Measurements from ENCODE around the gene KCNJ18. TPM values are rescaled to one million over a fixed set of nuclear protein-coding genes. Genes with fewer than 3 reads are reported as not detected.
"Not testable (repeated sequence)": the region's sequence is repeated elsewhere in the genome, so short reads cannot be mapped to it uniquely, and the experiment has no call there.

Gene KCNJ18
- total RNA-seq, result not detected
- long read RNA-seq, result 0 reads

DNA sequence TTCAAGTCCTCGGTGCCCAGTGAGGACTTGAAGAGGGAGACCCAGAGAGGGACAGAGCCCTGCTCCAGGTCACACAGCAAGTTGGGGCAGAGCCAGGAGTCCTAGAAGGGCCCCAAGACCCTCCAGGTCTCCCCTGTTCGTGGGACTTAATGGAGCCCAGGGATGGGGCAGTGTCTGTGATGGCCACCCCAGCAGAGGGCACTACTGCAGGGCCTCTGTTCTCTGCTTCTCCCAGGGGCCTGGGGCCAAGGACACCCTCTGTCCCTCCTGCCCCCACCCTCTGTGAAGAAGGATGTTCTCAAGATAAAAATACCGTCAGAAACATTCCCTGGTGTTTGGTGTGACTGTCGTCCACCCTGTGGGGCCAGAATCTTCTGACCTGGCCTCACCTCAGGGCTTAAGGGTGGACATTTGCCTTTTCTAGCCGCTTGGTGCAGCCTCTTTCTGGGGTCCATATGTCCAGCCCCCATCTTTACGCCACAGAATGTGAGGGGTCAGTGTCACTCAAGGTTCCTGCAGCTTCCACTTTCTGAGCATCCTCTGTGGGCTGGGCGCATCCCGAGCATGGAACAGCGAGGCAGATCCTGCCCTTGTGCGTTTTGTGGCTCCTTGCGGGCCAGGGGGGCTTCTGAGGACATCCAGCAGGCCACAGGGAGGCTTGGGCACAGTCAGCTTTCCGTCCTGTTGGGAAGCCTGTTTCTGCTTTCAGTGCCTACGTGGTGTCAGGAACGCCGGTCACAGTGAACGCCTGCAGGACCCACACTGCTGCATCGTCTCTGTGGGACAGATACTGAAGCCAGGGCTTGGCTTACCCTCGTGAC, at the start of gene KCNJ18:
Gene KCNJ18 (plus strand): TSS at position 641 of the 821 bp plus-strand sequence. CDS start 10,264 bp downstream, outside the sequence.
- H3K4me3 ChIP-seq; H3K9me3 ChIP-seq; H3K27me3 ChIP-seq (ENCODE audit: low read depth); H3K36me3 ChIP-seq; H3K4me1 ChIP-seq; intact Hi-C loops (cut with DNase I); H3K27ac ChIP-seq; DNase-seq; ATAC-seq: not testable (repeated sequence)

DNA sequence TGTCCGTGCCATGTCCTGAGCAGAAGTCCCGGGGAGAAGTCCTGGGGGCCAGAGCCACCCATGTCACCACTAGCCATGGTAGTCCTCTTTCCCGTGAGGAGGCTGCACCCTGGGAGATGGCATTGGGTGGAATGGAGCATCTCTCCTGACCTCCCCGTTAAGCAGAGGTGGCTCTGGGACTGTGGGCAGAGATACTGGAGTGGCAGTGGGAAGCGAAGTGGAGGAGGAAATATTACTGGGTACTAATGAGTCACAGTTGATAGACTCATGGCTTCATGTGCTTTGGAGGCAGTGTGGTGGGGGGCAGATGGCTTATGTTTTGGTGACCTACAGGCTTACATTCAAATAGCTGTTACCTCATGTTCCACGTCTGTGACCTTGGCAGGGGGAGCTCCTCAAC, 44.2 kb upstream of the KCNJ18 start:
- ATAC-seq; H3K36me3 ChIP-seq; H3K27me3 ChIP-seq (ENCODE audit: low read depth); intact Hi-C loops (cut with DNase I); H3K4me3 ChIP-seq; H3K9me3 ChIP-seq; H3K4me1 ChIP-seq; DNase-seq; H3K27ac ChIP-seq: not testable (repeated sequence)

DNA sequence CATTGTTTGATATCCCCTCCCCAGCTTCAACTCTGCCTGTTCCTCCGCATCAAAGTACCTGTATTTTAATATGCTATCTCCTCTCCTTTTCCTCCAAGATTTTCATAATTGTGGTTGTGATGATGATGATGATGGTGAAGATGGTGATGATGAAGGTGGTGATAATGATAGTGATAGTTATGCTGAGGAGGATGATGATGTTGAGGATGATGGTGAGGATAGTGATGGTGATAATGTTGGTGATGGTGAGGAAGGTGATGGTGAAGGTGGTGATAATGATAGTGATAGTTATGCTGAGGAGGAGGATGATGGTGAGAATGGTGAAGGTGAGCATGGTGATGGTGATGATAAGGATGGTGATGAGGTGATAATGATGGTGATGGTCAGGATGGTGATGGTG, 42.3 kb upstream of the KCNJ18 start:
- H3K27ac ChIP-seq; intact Hi-C loops (cut with DNase I); H3K27me3 ChIP-seq (ENCODE audit: low read depth); DNase-seq; ATAC-seq; H3K4me1 ChIP-seq; H3K4me3 ChIP-seq; H3K9me3 ChIP-seq; H3K36me3 ChIP-seq: not testable (repeated sequence)

DNA sequence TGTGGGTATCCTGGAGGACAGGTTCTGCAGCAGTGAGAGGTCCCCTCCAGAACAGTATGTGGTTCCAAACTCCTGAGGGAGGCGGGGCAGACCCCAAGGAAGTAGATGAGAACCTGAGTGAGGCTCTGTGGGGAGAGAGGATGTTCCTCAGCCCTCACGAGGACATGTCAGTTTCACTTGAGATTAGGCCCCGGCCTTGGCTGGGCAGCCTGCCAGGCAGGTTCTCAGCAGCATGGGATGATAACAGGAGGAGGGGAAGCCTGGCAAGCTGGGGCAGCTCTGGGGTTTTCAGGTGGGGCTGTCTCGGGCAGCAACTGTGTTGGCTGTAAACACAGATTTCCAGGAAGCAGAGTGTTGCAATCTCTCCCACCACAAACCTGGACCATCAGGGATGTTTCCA, 40.3 kb upstream of the KCNJ18 start:
- H3K9me3 ChIP-seq; H3K36me3 ChIP-seq; DNase-seq; H3K4me1 ChIP-seq; ATAC-seq; H3K27me3 ChIP-seq (ENCODE audit: low read depth); intact Hi-C loops (cut with DNase I); H3K27ac ChIP-seq; H3K4me3 ChIP-seq: not testable (repeated sequence)

- H3K36me3 ChIP-seq; ATAC-seq; H3K4me3 ChIP-seq; DNase-seq; intact Hi-C loops (cut with DNase I); H3K9me3 ChIP-seq; H3K27ac ChIP-seq; H3K4me1 ChIP-seq; H3K27me3 ChIP-seq (ENCODE audit: low read depth): not testable (repeated sequence)
These were observed 39.1 kb upstream of the KCNJ18 start for GRCh38 chr17:21653211-21653610.

DNA sequence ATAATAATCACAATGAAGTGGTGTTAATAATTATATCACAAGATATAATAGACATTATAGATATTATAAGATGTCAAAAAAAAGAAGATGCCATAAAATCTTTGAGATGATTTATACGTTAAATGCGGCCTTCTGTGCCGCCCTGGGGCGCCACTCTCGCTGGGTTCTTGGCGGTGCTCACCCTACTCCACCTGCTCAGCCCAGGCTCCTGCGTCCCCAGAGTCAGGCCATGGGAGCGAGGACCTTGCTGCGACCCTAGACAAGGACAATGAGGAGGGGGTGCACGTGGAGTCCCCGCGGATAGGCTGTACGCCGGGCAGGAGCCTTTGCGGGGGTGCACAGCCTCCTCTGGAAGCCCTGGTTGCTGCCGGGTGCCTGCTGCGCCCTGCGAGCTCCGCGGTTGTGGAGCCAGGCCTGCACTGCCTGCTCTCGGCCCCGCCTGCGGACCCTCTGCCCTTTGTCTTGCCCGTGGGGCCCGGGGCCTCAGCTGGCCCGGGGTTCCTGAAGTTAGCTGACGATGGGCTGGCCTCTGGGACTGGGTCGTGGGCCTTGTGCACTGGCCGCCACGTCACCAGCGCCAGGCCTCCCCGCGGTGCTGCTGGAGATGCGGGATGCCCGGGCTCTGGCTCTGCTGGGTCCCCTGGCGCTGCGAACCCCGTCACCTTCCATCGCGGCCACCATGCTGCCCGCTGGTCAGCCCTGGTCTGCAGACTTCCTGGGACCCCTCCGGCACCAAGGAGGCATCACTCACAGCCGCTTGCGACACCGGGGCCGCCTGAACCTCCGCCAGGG, 35.6 kb upstream of the KCNJ18 start:
- ATAC-seq; H3K27ac ChIP-seq; H3K4me3 ChIP-seq; intact Hi-C loops (cut with DNase I); H3K36me3 ChIP-seq; H3K27me3 ChIP-seq (ENCODE audit: low read depth); DNase-seq; H3K9me3 ChIP-seq; H3K4me1 ChIP-seq: not testable (repeated sequence)

GRCh38 chr17:21659635-21660034, 32.7 kb upstream of the KCNJ18 start:
- intact Hi-C loops (cut with DNase I); ATAC-seq: not testable (repeated sequence)

GRCh38 chr17:21661455-21661854, 30.9 kb upstream of the KCNJ18 start:
- ATAC-seq; H3K36me3 ChIP-seq; H3K27me3 ChIP-seq (ENCODE audit: low read depth); H3K9me3 ChIP-seq; intact Hi-C loops (cut with DNase I); H3K4me3 ChIP-seq; H3K4me1 ChIP-seq; DNase-seq; H3K27ac ChIP-seq: not testable (repeated sequence)

More at GRCh38 chr17:21659635-21660034, 32.7 kb upstream of the KCNJ18 start:
- H3K9me3 ChIP-seq; H3K4me3 ChIP-seq; H3K36me3 ChIP-seq; H3K4me1 ChIP-seq; H3K27ac ChIP-seq; H3K27me3 ChIP-seq (ENCODE audit: low read depth); DNase-seq: not testable (repeated sequence)

DNA sequence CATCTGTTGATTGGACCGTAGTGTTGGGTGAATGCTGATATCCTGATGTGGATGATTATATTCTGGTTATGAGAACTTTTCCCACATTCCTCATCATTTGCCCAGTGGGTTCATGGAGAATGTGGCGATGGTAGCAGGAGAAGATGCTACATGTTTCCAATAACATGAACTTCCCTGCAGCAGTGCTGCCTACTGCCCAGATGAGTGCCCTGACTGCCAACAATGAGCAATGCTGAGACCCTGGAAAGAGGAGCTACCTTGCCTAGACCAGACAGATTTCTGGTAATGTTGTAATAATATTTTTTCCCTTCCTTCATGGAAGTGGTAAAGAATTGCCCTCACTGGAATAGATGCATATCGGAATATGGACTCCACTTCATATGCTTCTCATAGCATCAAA, 29.2 kb upstream of the KCNJ18 start:
- H3K36me3 ChIP-seq; H3K27me3 ChIP-seq (ENCODE audit: low read depth); intact Hi-C loops (cut with DNase I); H3K27ac ChIP-seq; DNase-seq; H3K9me3 ChIP-seq; H3K4me1 ChIP-seq; H3K4me3 ChIP-seq; ATAC-seq: not testable (repeated sequence)

GRCh38 chr17:21663614-21664474, 28.5 kb upstream of the KCNJ18 start:
- H3K4me3 ChIP-seq; H3K27me3 ChIP-seq (ENCODE audit: low read depth); H3K4me1 ChIP-seq; DNase-seq; H3K9me3 ChIP-seq; H3K27ac ChIP-seq; H3K36me3 ChIP-seq; intact Hi-C loops (cut with DNase I): not testable (repeated sequence)
- ATAC-seq, result peak; percentile 43 to 62

GRCh38 chr17:21665171-21665570, 27.2 kb upstream of the KCNJ18 start:
- ATAC-seq; H3K4me1 ChIP-seq; H3K27ac ChIP-seq; intact Hi-C loops (cut with DNase I); H3K4me3 ChIP-seq; DNase-seq; H3K9me3 ChIP-seq; H3K36me3 ChIP-seq; H3K27me3 ChIP-seq (ENCODE audit: low read depth): not testable (repeated sequence)

DNA sequence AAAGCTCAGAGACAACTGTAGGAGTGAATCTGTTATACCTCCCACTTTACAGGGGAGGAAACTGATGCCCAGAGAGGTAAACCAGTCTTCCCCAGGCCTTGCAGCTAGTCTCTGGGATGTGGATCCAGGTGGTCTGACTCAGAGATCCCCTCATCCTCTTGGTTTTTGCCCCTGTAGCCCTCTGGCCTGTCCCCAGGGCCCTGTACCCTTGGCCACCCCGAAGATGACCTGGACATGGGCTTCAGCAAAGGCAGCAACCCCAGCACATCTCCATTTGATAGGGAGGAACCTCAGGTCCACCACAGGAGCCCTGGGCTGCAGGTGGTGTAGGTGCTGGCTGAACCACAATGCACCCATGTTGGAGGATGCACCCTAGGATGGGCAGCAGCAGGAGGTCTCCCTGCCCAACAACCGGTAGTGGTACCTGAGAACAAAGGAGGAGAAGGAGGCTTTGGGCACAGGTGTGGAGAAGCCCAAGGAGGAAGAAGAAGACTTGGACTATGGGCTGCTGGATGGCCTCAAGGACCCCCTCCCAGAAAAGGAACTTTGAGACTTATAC, 26.3 kb upstream of the KCNJ18 start:
- H3K36me3 ChIP-seq; H3K4me1 ChIP-seq; ATAC-seq; H3K4me3 ChIP-seq; intact Hi-C loops (cut with DNase I); DNase-seq; H3K27me3 ChIP-seq (ENCODE audit: low read depth); H3K9me3 ChIP-seq; H3K27ac ChIP-seq: not testable (repeated sequence)
